CD4-positive, alpha-beta T cell (primary cell): ENCODE data around the gene PLOD1. TPM values are rescaled to one million over a fixed set of nuclear protein-coding genes. Genes with fewer than 3 reads are reported as not detected.

ENCODE experiments used
- ATAC-seq: fragments of 200-7000 bp; cut with Tn5 transposase; one replicate; pipeline ENCODE4 v1.10.0; 2022; ENCODE audit warnings: mild to moderate bottlenecking; ENCODE audit not compliant: poor library complexity
- CTCF ChIA-PET: fragments of 350-600 bp; sonication (Branson Sonifier 250); formaldehyde crosslinking; loops from one replicate; lab custom pipeline; 2021; ENCODE audit warnings: antibody characterized with exemption, inconsistent platforms; lab: Charles Lee
- POLR2A ChIA-PET: fragments of 350-600 bp; sonication (Branson Sonifier 250); formaldehyde crosslinking; loops from one replicate; lab custom pipeline; 2021; ENCODE audit warnings: antibody characterized with exemption, inconsistent platforms; lab: Charles Lee
- DNase-seq, 14 experiments: peaks; one replicate each; pipeline ENCODE4 v3.0.0-alpha.2; 2013 to 2020; ENCODE audit warnings: mixed read lengths in 2 of 14
- H3K27ac ChIP-seq, 2 donors: one replicate each; pipeline versions ENCODE4 v1.5.1 to v1.7.0; 2013; ENCODE audit warnings: low read length in 2 of 2, low read depth in 1 of 2, mild to moderate bottlenecking in 1 of 2
- H3K27me3 ChIP-seq, 2 experiments: 1 replicate in 1 of 2; 2 replicates in 1 of 2; pipeline versions ENCODE4 v1.6.1 to v1.7.0; 2013; ENCODE audit warnings: low read length in 2 of 2, control low read depth in 1 of 2, mild to moderate bottlenecking in 1 of 2, moderate library complexity in 1 of 2; ENCODE audit not compliant: insufficient read depth in 2 of 2, control insufficient read depth in 1 of 2
- H3K36me3 ChIP-seq: one replicate; pipeline ENCODE4 v1.6.1; 2013; ENCODE audit warnings: low read length, control low read depth; ENCODE audit not compliant: insufficient read depth
- H3K4me1 ChIP-seq: one replicate; pipeline ENCODE4 v1.6.1; 2013; ENCODE audit warnings: low read length, control low read depth; ENCODE audit not compliant: insufficient read depth
- H3K4me3 ChIP-seq: one replicate; pipeline ENCODE4 v1.5.1; 2013; ENCODE audit warnings: mild to moderate bottlenecking, low read length, moderate library complexity
- H3K9me3 ChIP-seq, 2 experiments: 1 replicate in 1 of 2; 2 replicates in 1 of 2; pipeline versions ENCODE4 v1.6.1 to v1.7.0; 2013; ENCODE audit warnings: low read length in 2 of 2, mild to moderate bottlenecking in 2 of 2, control low read depth in 1 of 2, moderate library complexity in 1 of 2; ENCODE audit not compliant: control insufficient read depth in 1 of 2, insufficient read depth in 1 of 2
- H3K27ac Mint-ChIP-seq: one replicate; pipeline ENCODE4 v1.8.0; 2020; ENCODE audit warnings: mixed read lengths
- H3K27me3 Mint-ChIP-seq: one replicate; pipeline ENCODE4 v1.8.0; 2021; ENCODE audit warnings: mixed read lengths
- H3K36me3 Mint-ChIP-seq: one replicate; pipeline ENCODE4 v1.8.0; 2021; ENCODE audit warnings: low read depth, mixed read lengths
- H3K4me1 Mint-ChIP-seq: one replicate; pipeline ENCODE4 v1.8.0; 2021; ENCODE audit warnings: low read depth, mixed read lengths
- H3K4me3 Mint-ChIP-seq: one replicate; pipeline ENCODE4 v1.8.0; 2020; ENCODE audit warnings: mild to moderate bottlenecking, mixed read lengths
- H3K9me3 Mint-ChIP-seq: one replicate; pipeline ENCODE4 v1.8.0; 2020; ENCODE audit warnings: mixed read lengths
- CTCF ChIP-seq: fragments of 200-600 bp; IDR thresholded peaks from one replicate; pipeline ENCODE4 v1.8.0; 2022; ENCODE audit warnings: antibody characterized with exemption, mild to moderate bottlenecking
- intact Hi-C, 2 experiments: fragments of 100-400 bp; cut with DNase I in 1 of 2; cut with micrococcal nuclease in 1 of 2; formaldehyde crosslinking; loops; one replicate each; pipeline versions ENCODE4 v1.15.1 to v1.9.0; 2023 to 2025; cut with DNase I, micrococcal nuclease
- total RNA-seq, 174 experiments: library from RNA in 2 of 174; stranded (reverse) in 2 of 174; gene quantifications; one replicate each; pipeline ENCODE4 v1.2.3 and lab custom pipeline; 2021 to 2026

The PLOD1 gene
- total RNA-seq, 2 experiments from 2014 or later, result 1.6 to 1.8 TPM

GRCh38 chr1:11925938-11926292, 8.6 kb upstream of the PLOD1 start:
- peaks cover 43% of the 10 kb centered on the region for H3K4me1 ChIP-seq
- peak in 2 of 14 experiments; percentile 12 for DNase-seq
- H3K9me3 ChIP-seq, result no peaks in the 10 kb centered on the region
- CTCF ChIA-PET, result no interaction called here
- ATAC-seq, result peak; percentile 18
- H3K36me3 Mint-ChIP-seq, result peaks cover 25% of the 10 kb centered on the region
- H3K4me3 ChIP-seq, result peak overlapping the region; percentile 48
- peaks cover 18% of the 10 kb centered on the region for H3K36me3 ChIP-seq
- H3K27me3 Mint-ChIP-seq, result no peaks in the 10 kb centered on the region
- no peaks in the 10 kb centered on the region for H3K9me3 Mint-ChIP-seq
- H3K4me3 Mint-ChIP-seq, result no peak overlapping the region
- intact Hi-C loops, result loop anchor here in 1 of 2 experiments (2.0 kb wide), 2 partner anchors 15 to 55 kb away; partner anchors contain the start of gene MFN2
- peaks cover 29% of the 10 kb centered on the region for H3K4me1 Mint-ChIP-seq
- H3K27ac Mint-ChIP-seq, result peak overlapping the region; percentile 61
- H3K27me3 ChIP-seq, result no peaks in the 10 kb centered on the region
- H3K27ac ChIP-seq, result no peak overlapping the region
- no peak for TF ChIP-seq CTCF
- POLR2A ChIA-PET, result interaction anchor here (0.6 to 2.3 kb wide), 3 partner anchors 9 to 98 kb away, joined by 3 to 69 read pairs (median 3); no protein-coding TSS in a partner anchor

- H3K4me3 ChIP-seq, result no peak overlapping the region
- ChIA-PET POLR2A (interaction anchor here (3.0 kb wide), 1 partner anchor 20 kb away, joined by 13 read pairs; no protein-coding TSS in a partner anchor), CTCF (no interaction called here)
- no peaks in the 10 kb centered on the region for H3K27me3 ChIP-seq
- no peaks in the 10 kb centered on the region for H3K9me3 ChIP-seq
- H3K9me3 Mint-ChIP-seq, result no peaks in the 10 kb centered on the region
- H3K27ac Mint-ChIP-seq, result no peak overlapping the region
- H3K36me3 ChIP-seq, result peaks cover 4% of the 10 kb centered on the region
- H3K4me3 Mint-ChIP-seq, result peak overlapping the region; percentile 72
- H3K27ac ChIP-seq, result no peak overlapping the region
- H3K4me1 Mint-ChIP-seq, result peaks cover 28% of the 10 kb centered on the region
- no peak for TF ChIP-seq CTCF
- ATAC-seq, result no peak
- H3K27me3 Mint-ChIP-seq, result no peaks in the 10 kb centered on the region
- intact Hi-C loops, result loop anchor here in 1 of 2 experiments (2.0 kb wide), 1 partner anchor 53 kb away; the partner anchor contains the start of gene MFN2
- H3K4me1 ChIP-seq, result peaks cover 28% of the 10 kb centered on the region
- DNase-seq, result no peak
- H3K36me3 Mint-ChIP-seq, result peaks cover 21% of the 10 kb centered on the region
Observed at GRCh38 chr1:11927866-11928592, 6.5 kb upstream of the PLOD1 start.

- Mint-ChIP-seq H3K4me3 (no peak overlapping the region), H3K27me3 (no peaks in the 10 kb centered on the region), H3K9me3 (no peaks in the 10 kb centered on the region), H3K27ac (no peak overlapping the region), H3K36me3 (peaks cover 3% of the 10 kb centered on the region), H3K4me1 (peaks cover 10% of the 10 kb centered on the region)
- no peak for TF ChIP-seq CTCF
- H3K27me3 ChIP-seq, result no peaks in the 10 kb centered on the region
- ChIA-PET POLR2A (interaction anchor here (3.0 kb wide), 1 partner anchor 22 kb away, joined by 13 read pairs; no protein-coding TSS in a partner anchor), CTCF (no interaction called here)
- no peak overlapping the region for H3K4me3 ChIP-seq
- peaks cover 21% of the 10 kb centered on the region for H3K4me1 ChIP-seq
- no peak overlapping the region for H3K27ac ChIP-seq
- DNase-seq, result no peak
- intact Hi-C loops, result no loop called here
- ATAC-seq, result no peak
- H3K36me3 ChIP-seq, result no peaks in the 10 kb centered on the region
- no peaks in the 10 kb centered on the region for H3K9me3 ChIP-seq
Observed at GRCh38 chr1:11929849-11930248, 4.7 kb upstream of the PLOD1 start.
